Measurements from ENCODE around the gene SSR1. TPM values are rescaled to one million over a fixed set of nuclear protein-coding genes. Genes with fewer than 3 reads are reported as not detected.

Gene SSR1
- total RNA-seq, 1 experiment from 2014 or later: 65.2 TPM

DNA sequence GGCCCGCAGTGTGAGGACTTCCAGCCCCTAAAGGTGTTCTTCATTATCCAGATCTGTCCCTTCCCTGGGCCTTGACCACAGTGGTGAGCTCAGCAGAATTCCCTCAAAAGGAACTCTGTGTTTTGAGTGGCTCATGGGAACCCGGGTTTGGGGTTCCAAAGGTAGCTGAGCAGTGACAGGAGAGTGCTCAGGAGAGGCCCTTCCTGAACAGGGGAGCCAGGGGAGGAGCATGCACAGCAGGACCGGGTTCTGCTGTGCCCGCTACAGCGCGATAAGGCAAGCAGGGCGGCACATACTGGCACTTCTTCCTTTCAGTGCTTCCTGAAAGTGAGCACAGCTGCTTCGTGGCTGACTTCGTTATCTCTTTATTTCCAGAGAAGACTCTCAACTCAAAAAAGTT lies 88.3 kb downstream of the SSR1 start:
- no peaks in the 10 kb centered on the region for H3K9me3 ChIP-seq (ENCODE audit: low read length)
- ATAC-seq: no peak
- no TSS peak for BruUV-seq (replicated peaks)
- H3K36me3 ChIP-seq (ENCODE audit: low read depth, low read length): peaks cover 64% of the 10 kb centered on the region
- CTCF ChIA-PET: no interaction called here
- H3K79me2 ChIP-seq (ENCODE audit: low read length): no peaks in the 10 kb centered on the region
- no peak for TF ChIP-seq EZH2 (IDR thresholded peaks at IDR 0.05; ENCODE audit: low read length, unreplicated experiment)
- TF ChIP-seq EZH2phosphoT487 (IDR thresholded peaks at IDR 0.05; ENCODE audit: borderline replicate concordance, low read length): no peak
- TF ChIP-seq, protein P1, sequence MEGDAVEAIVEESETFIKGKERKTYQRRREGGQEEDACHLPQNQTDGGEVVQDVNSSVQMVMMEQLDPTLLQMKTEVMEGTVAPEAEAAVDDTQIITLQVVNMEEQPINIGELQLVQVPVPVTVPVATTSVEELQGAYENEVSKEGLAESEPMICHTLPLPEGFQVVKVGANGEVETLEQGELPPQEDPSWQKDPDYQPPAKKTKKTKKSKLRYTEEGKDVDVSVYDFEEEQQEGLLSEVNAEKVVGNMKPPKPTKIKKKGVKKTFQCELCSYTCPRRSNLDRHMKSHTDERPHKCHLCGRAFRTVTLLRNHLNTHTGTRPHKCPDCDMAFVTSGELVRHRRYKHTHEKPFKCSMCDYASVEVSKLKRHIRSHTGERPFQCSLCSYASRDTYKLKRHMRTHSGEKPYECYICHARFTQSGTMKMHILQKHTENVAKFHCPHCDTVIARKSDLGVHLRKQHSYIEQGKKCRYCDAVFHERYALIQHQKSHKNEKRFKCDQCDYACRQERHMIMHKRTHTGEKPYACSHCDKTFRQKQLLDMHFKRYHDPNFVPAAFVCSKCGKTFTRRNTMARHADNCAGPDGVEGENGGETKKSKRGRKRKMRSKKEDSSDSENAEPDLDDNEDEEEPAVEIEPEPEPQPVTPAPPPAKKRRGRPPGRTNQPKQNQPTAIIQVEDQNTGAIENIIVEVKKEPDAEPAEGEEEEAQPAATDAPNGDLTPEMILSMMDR (conservative IDR thresholded peaks at IDR 0.05; ENCODE audit: low read depth, low read length): no peak
- no peak overlapping the region for H3K9ac ChIP-seq (ENCODE audit: low read length)
- 0 out of 2 replicates have a peak, but pooled peaks cover under 1% of the 10 kb centered on the region for H3K4me1 ChIP-seq (ENCODE audit: insufficient read depth, low read length)
- no peaks in the 10 kb centered on the region for H3K27me3 ChIP-seq (ENCODE audit: low read length)
- H3F3A ChIP-seq (ENCODE audit: low read length, unreplicated experiment): no peaks in the 10 kb centered on the region
- no peak overlapping the region for H3K27ac ChIP-seq (ENCODE audit: low read length)
- intact Hi-C loops (cut with micrococcal nuclease): no loop called here
- H3K4me2 ChIP-seq (ENCODE audit: low read length): no peak overlapping the region
- no peak overlapping the region for H3K4me3 ChIP-seq (ENCODE audit: low read length)
- POLR2A ChIA-PET (ENCODE audit: unreplicated experiment): no interaction called here
- H3K9me2 ChIP-seq (replicated peaks; ENCODE audit: low read length): no peaks in the 10 kb centered on the region
- no peak for DNase-seq
- H4K20me1 ChIP-seq (ENCODE audit: low read length): no peaks in the 10 kb centered on the region
- no peak overlapping the region for H2AFZ ChIP-seq (ENCODE audit: low read length)

DNA sequence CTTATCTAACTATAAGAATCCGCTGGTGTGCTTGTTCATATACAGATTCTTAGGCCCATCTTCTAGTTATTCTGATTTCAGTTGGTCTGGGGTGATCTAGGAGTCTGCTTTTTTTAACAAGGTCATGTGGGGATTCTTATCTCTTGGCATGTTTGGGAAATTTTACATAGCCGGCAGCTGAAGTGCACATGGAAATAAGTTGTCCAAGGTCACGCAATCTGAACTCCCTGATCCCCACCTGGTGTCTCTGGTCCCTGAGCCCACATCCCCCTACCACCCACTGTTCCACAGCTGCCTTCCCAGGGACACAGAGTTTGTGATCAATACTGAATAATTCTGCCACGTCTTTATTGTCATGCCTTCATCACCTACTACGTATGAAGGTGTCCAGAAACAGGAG lies 90.8 kb downstream of the SSR1 start:
- Histone ChIP-seq H3K79me2 (ENCODE audit: low read length) (no peaks in the 10 kb centered on the region), H3K4me3 (ENCODE audit: low read length) (no peak overlapping the region), H3F3A (ENCODE audit: low read length, unreplicated experiment) (no peaks in the 10 kb centered on the region), H3K9me2 (replicated peaks; ENCODE audit: low read length) (no peaks in the 10 kb centered on the region), H3K27me3 (ENCODE audit: low read length) (no peaks in the 10 kb centered on the region), H3K4me2 (ENCODE audit: low read length) (no peak overlapping the region), H2AFZ (ENCODE audit: low read length) (no peak overlapping the region), H3K27ac (ENCODE audit: low read length) (no peak overlapping the region), H3K4me1 (ENCODE audit: insufficient read depth, low read length) (peaks cover 6% of the 10 kb centered on the region; the same call in 1 of the 2 replicates), H4K20me1 (ENCODE audit: low read length) (no peaks in the 10 kb centered on the region), H3K9ac (ENCODE audit: low read length) (no peak overlapping the region), H3K9me3 (ENCODE audit: low read length) (no peaks in the 10 kb centered on the region), H3K36me3 (ENCODE audit: low read depth, low read length) (peaks cover 51% of the 10 kb centered on the region)
- BruUV-seq (replicated peaks): no TSS peak
- TF ChIP-seq, protein P1 (conservative IDR thresholded peaks at IDR 0.05; ENCODE audit: low read depth, low read length): no peak
- no peak for TF ChIP-seq EZH2 (IDR thresholded peaks at IDR 0.05; ENCODE audit: low read length, unreplicated experiment)
- ATAC-seq (no peak), DNase-seq (no peak)
- POLR2A ChIA-PET (ENCODE audit: unreplicated experiment): no interaction called here
- intact Hi-C loops (cut with micrococcal nuclease): no loop called here
- CTCF ChIA-PET: no interaction called here

DNA sequence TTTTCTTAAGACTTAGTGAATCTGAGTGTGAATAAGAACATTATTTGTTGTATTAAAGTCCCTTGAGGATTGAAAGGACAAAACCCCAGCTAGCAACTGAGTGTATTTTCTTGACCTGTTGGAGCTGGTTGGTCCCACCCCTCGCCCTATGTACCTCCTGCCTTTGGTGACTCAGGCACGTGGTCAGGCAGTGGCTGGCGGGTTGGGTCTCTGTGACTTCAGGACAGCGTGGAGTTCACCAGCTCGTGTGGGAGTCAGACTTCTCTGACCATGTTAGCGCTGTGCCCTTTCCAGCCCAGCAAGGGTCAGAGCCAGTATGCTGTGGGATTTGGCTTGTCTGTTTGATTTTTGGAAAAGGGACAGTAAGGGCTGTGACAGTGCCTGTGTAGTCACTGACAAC lies 93.7 kb downstream of the SSR1 start:
- BruUV-seq (replicated peaks): no TSS peak
- H3K9me2 ChIP-seq (replicated peaks; ENCODE audit: low read length): no peaks in the 10 kb centered on the region
- H3K36me3 ChIP-seq (ENCODE audit: low read depth, low read length): peaks cover 44% of the 10 kb centered on the region
- intact Hi-C loops (cut with micrococcal nuclease): no loop called here
- H3F3A ChIP-seq (ENCODE audit: low read length, unreplicated experiment): no peaks in the 10 kb centered on the region
- CTCF ChIA-PET: interaction anchor here (0.6 kb wide), 1 partner anchor 22 kb away, joined by 3 read pairs; no protein-coding TSS in a partner anchor
- no peak overlapping the region for H3K4me2 ChIP-seq (ENCODE audit: low read length)
- H3K4me3 ChIP-seq (ENCODE audit: low read length): no peak overlapping the region
- peak overlapping the region; percentile 23; the same call in 1 of the 2 replicates for H3K27ac ChIP-seq (ENCODE audit: low read length)
- no peaks in the 10 kb centered on the region for H3K27me3 ChIP-seq (ENCODE audit: low read length)
- H3K4me1 ChIP-seq (ENCODE audit: insufficient read depth, low read length): peaks cover 6% of the 10 kb centered on the region; the same call in 1 of the 2 replicates
- no peaks in the 10 kb centered on the region for H3K79me2 ChIP-seq (ENCODE audit: low read length)
- TF ChIP-seq EZH2phosphoT487 (IDR thresholded peaks at IDR 0.05; ENCODE audit: borderline replicate concordance, low read length) (no peak), EZH2 (IDR thresholded peaks at IDR 0.05; ENCODE audit: low read length, unreplicated experiment) (no peak)
- TF ChIP-seq, protein P1 (conservative IDR thresholded peaks at IDR 0.05; ENCODE audit: low read depth, low read length): no peak
- POLR2A ChIA-PET (ENCODE audit: unreplicated experiment): no interaction called here
- no peak overlapping the region for H3K9ac ChIP-seq (ENCODE audit: low read length)
- ATAC-seq: peak; percentile 84
- no peaks in the 10 kb centered on the region for H4K20me1 ChIP-seq (ENCODE audit: low read length)
- no peaks in the 10 kb centered on the region for H3K9me3 ChIP-seq (ENCODE audit: low read length)
- DNase-seq: peak; percentile 42
- H2AFZ ChIP-seq (ENCODE audit: low read length): no peak overlapping the region

Data from PC-3 (cell line).